HG03571 (cell line): ENCODE measurements around the gene PCK2.
A peak's percentile ranks its signal among the peaks of the same experiment; 100 is the strongest.

Experiments
- ATAC-seq: cut with Tn5 transposase; IDR thresholded peaks from one replicate; pipeline ENCODE4 v1.9.1; 2021; ENCODE audit not compliant: unreplicated experiment

Gene PCK2

DNA sequence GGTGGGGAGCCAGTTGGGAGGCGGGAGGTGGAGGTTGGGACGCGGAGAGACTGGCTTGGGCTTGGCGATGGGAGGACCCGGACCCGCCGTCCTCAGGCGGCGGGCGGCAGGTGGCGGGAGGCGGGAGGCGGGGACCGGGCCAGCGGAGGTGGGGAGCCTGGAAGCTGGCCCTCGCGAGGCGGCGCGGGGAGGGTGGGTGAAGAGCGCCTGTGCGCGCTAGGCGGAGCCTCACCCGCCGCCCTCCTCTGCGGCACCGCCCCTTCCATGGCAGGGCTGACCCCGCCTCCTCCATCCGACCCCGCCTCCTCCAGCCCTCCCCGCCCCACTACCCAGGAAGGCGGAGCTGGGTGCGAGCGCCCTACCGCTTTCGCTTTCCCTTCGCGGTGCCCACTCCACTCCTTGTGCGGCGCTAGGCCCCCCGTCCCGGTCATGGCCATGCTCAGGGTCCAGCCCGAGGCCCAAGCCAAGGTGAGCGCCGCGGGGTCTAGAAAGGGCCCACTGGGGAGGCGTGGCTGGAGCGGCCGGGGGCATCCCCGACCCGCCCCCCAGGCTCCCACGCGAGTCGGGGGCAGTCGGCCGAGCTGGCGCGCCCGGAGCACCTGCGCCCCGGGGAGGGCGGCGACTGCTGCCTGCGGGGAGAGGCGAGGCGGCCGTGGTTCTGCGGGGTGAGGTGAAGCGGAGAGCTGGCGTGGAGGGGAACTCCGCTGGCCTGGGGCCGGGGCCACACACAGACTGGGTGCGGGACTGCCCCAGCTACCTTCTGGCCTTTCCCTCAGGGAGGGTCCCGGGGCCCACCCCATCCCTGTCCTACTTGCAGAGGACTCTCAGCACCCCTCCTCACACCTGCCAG lies 41.9 kb downstream of the PCK2 start, which contains the start of gene PSME1:
Gene PSME1 (plus strand): TSS at position 361 of the 850 bp plus-strand sequence. CDS start 69 bp downstream, at position 430.
- ATAC-seq, result peak; percentile 83

DNA sequence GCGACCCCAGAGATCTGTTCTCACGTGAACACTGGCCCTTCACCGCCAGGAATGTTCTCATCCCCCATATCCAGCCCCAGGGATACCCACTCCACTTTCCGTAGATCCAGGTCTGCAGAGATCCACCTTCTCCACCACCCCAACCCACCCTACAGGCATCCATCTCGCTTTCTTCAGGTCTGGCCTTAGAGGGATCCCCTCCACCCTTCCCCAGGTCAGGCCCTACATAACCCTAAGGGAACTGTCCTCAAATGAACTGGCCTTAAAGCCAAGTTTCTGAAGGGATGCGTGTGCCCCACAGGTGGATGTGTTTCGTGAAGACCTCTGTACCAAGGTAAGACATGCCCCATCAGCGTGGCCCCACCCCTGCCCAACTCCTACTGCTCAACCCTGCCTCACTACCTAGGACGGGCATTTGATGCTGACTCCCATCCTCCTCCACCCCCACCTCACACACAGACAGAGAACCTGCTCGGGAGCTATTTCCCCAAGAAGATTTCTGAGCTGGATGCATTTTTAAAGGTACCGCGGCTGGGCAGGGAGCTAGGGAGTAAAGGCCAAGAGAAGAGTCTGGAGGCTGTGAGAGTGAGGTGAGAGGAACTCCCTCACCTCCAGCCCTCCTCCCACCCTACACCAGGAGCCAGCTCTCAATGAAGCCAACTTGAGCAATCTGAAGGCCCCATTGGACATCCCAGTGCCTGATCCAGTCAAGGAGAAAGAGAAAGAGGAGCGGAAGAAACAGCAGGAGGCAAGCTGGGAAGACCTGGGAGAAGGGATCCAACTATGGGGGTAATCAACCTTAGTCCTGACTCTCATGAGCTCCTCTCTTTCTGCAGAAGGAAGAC lies 42.8 kb downstream of the PCK2 start:
- ATAC-seq, result no peak

DNA sequence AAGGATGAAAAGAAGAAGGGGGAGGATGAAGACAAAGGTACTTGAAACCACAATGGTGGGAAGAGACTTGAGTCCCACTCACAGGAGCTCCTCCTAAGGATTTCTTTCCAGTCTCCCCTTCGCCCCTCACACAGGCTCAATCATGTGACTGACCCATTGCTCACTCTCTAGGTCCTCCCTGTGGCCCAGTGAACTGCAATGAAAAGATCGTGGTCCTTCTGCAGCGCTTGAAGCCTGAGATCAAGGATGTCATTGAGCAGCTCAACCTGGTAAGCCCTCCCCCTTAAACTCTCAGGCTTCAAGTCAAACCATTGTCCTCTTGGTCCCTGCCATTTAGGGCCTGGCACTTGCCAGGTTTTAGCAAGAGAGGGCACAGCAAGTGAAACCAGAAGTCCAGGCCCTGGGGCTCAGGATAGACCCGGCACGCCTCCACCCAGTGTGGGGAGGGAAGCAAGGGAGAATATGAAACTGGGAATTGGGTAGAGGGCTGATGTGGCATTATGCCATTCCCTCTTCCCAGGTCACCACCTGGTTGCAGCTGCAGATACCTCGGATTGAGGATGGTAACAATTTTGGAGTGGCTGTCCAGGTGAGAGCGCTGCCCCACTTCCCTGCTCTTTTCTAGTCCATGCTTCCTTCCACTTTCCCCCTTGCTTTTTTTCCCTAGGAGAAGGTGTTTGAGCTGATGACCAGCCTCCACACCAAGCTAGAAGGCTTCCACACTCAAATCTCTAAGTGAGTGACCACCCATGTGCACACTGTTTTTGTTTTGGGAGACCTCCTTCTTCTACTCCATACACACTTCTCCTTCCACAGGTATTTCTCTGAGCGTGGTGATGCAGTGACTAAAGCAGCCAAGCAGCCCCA lies 43.7 kb downstream of the PCK2 start:
- no peak for ATAC-seq

DNA sequence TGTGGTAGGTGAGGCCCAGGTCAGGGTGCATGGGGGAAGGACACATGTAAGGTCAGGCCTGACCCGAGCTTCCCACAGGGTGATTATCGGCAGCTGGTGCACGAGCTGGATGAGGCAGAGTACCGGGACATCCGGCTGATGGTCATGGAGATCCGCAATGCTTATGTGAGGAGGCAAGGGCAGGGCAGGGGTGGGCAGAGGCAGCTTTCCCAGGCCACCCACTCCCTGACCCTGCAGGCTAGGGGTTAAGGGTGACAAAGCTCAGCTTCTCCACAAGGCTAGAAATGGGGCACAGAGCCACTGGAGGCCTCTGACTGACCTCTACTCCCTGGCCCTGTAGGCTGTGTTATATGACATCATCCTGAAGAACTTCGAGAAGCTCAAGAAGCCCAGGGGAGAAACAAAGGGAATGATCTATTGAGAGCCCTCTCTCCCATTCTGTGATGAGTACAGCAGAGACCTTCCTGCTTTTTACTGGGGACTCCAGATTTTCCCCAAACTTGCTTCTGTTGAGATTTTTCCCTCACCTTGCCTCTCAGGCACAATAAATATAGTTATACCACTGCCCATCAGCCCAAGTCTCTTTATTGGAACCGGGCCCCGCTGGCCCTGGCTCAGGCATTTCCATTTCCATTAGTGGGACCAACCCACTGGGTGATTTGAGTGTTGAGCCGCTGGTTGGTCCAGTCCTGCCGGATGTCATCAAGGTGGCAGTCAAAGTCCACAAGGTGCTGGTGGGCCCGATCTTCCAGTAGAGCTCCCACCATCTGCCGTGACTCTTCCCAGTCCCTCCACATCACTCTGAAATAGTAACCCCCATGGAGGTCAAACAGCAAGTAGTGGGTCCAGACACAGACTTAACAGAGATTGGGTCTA lies 44.5 kb downstream of the PCK2 start:
- no peak for ATAC-seq

DNA sequence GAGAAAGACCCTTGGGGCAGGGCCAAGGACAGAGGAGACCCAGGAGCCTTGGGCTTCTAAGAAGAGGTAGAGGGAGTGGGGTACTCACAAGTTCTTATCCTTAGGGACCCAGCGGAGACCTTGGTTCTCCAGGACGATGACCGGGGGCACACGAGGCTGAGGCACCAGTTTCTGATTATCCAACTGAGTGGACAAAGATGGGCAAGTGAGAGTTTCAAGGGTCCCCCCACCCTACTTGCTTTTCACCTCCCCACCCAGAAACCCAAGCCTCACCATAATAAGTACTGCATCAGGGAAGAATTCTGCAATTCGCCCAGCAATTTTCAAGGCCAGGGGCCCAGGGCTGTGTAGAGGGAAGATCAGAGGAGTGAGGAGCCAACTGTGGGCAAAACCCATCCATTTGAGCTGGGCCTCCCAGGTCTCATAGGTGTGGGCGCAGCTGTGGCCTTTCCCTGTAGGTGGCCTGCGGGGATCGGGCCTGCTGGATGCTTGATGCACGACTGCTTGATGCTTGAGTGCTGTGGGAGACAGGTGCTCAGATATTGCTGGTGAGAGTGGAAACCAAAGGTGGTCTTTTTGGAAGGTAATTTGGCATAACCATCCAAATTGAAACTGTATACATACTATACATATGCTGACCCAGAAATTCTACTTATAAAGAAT lies 45.3 kb downstream of the PCK2 start:
- ATAC-seq, result no peak

DNA sequence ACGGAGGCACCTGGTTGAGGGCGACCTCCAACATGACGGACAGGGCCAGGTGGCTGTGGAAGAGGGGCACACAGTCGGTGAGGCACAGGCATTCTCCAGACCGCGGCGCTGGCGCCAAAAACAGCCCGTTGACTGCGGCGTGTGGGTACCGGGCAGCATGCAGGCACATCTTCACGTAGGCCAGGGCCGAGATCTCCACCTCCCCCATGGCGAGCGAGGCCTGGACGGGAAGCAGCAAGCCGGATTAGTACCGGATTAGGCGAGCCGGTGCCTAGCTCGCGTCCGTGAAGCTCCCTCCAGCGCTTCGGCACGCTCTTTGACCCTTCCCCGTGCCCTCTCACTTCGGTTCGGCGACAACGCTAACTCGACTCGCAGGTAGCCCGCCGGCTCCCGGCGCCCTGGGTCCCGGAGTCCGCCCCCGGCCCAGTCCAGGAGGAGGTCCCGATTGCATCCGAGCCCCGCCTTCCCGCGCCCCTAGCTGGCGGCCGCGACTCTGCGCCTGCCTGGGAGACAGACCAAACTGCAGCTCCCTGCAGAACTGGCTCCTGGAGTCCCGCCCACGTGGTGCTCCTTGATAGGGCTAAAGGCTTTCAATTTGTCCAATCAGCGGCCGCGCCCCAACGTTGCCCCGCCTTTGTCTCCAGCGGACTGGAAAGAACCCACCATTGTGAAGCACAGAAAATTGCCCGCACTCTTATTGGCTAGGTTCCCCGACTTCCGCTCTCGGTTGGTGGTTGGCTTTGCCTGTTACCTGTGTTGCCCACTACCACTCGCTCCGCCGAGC lies 47.2 kb downstream of the PCK2 start, which contains the start of gene EMC9:
Gene EMC9 (minus strand): TSS at position 495 of the 784 bp plus-strand sequence. CDS start 287 bp downstream, at position 208.
- peak; percentile 80 for ATAC-seq

DNA sequence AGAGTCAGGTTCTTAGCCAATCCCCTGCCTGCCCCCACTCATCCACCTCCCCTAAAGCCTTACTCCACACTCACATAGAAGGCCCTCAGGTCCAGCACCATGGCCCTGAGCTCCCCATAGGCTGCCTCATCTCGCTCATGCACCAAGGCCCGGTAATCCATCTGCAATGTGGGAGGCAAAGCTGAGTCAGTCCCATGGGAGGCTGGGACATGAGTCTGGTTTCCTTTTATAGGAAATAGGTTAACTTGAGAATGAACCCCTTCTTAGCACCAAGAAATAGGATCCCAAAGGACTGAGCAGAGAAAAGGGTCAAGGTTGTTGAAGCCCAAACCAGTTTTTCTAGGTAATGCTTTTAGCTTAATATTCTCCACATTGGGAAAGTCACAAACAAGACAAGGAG lies 49.4 kb downstream of the PCK2 start:
- ATAC-seq, result no peak

DNA sequence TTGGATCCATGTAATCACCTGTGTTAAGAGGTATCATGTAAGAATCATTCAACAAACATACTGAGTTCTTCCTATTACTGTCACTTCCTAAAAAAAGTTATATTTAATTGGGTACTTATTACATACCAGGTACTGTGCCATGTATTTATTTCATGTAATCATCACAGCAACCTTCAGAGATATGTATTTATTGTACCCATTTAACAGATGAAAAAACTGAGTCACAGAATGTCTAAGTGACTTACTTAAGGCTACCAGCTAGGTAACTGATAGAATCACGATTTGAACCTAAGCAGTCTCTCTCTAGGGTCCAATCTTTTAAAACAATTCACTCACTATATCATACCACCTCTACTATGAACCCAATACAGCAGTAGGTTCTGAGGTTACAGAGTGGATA lies 50.3 kb downstream of the PCK2 start:
- no peak for ATAC-seq

DNA sequence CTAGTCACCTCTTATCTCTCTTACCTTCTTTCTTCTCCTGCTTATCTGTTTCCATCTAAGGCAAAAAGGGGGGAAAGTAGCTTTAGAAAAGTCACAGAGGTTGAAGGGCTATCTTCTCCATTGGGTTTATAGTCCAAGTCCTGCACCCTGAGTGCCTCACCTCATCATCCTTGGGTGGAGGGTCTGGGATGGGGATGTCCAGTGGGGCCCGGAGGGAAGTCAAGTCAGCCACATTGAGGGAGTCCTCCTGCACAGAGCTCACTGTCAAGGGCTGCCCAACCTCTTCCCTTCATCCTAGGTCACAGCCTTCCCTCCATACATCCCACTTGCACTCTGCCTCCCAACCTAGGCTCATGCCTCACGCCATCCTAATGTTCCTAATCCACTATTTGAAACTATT lies 51.1 kb downstream of the PCK2 start:
- no peak for ATAC-seq

DNA sequence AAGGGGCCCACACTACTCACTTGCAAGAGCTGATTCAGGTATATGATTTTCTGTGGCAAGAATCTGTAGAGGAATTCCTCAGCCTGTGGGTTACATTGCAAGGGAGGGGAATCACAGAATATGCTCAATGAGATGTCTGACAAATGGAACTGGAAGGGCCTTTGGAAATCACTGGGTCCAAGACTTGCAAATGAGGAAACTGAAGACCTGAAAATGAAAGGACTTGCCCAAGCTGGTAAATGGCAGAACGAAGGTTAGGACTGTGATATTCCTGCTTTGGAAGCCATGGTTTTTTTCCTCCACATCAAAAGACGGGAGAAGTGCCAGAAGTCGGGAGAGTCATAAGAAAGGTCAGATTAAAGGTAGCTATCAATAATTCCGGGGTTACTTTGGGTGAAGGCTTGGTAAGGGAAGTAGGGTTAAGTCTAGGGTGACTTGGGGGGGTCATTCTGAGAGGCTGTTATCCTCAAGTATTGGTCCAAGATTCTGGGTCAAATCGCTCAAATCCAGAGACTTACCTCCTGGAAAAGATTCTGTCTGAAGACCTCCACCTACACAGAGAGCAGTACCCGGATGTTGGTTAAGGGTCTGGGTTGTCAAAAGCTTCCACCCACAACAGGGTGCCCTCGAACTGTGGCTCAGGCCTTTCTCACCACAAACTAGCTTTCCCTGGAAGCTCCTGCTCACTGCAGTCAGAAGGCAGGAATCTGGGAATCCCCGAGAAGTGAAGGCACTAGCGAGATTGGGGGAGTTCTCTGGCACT lies 51.8 kb downstream of the PCK2 start:
- no peak for ATAC-seq

DNA sequence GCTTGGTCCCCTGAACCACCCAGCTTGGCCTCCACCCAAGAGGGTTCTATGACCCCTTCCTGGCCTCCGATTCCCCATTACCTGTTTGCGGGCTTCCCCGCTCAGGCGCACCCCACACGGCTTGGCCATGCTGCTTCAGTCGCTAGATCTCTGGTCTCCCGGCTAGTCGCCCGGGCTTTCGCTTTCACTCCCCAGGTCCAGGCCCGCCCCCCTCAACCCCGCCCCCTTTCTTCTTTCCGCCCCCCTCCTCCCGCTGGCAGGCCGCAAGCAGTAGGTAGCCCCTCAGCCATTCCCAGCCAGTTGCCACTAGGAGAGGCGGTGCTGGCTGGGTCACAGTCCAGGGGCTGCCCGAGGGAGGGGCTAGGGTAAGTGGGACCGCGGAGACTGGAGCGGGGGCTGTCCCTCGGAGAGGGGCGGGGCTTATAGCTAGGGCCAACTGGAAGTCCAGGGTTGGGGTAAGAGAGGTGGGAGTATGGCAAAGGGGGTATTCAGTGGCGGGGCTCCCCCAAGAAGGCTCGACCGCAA lies 52.4 kb downstream of the PCK2 start, which contains the start of gene PSME2:
Gene PSME2 (minus strand): TSS at position 158 of the 525 bp plus-strand sequence. CDS start 29 bp downstream, at position 129.
- ATAC-seq, result peak; percentile 47

DNA sequence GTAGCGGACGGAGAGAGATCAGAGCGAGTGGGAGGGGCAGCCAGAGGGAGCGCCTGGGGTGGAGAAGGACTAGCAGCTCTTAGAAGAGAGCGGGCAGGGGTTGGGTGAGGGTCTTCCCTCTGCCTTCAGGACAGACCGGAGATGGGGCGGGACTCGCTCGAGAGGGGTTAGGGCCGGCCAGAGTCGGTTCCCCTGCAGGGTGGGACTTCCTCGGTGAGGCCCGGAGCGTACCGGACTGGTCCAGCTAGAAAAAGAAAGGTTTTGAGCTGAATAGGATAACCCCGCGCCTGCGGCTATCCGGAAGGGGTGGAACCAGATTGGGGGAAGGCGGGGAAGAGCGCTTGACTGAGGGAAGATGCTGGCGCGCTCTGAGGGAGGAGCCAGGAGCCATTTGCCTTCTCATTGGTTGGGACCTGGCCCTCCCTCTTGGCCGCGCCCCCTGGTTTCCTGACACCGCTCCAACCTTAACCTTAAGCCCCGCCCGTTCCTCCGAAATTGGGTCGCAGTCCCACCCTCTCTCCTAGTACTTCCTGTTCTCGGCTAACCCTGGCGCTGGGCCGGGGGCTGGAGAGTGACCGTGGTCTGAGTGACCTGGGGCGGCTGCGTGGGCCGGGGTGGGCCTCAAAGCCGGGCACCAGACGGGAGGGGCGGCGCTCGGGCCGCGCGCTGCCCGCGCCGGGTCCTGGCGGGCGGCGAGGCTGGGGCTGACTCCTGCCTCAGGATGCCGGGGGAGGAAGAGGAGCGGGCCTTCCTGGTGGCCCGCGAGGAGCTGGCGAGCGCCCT lies 53.1 kb downstream of the PCK2 start, which contains the start of gene RNF31:
Gene RNF31 (plus strand): TSS at position 521 of the 783 bp plus-strand sequence. CDS start 201 bp downstream, at position 722.
- ATAC-seq, result peak; percentile 80

DNA sequence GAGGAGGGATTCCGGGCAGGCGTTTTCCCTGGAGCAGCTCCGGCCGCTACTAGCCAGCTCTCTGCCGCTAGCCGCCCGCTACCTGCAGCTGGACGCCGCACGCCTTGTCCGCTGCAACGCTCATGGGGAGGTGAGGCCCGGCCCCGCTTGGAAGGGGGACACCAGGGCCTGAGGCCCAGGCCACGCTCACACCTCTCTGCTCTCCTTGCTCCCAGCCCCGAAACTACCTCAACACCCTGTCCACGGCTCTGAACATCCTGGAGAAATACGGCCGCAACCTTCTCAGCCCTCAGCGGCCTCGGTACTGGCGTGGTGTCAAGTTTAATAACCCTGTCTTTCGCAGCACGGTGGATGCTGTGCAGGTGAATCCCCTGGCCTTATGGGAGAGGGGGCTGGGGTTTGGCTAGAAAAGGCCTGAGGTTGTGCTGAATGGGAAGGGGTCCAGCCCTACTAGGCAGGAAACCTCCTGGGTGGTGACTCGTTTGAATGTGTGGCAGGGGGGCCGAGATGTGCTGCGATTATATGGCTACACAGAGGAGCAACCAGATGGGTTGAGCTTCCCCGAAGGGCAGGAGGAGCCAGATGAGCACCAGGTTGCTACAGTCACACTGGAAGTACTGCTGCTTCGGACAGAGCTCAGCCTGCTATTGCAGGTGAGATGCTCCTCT lies 53.8 kb downstream of the PCK2 start:
- no peak for ATAC-seq

DNA sequence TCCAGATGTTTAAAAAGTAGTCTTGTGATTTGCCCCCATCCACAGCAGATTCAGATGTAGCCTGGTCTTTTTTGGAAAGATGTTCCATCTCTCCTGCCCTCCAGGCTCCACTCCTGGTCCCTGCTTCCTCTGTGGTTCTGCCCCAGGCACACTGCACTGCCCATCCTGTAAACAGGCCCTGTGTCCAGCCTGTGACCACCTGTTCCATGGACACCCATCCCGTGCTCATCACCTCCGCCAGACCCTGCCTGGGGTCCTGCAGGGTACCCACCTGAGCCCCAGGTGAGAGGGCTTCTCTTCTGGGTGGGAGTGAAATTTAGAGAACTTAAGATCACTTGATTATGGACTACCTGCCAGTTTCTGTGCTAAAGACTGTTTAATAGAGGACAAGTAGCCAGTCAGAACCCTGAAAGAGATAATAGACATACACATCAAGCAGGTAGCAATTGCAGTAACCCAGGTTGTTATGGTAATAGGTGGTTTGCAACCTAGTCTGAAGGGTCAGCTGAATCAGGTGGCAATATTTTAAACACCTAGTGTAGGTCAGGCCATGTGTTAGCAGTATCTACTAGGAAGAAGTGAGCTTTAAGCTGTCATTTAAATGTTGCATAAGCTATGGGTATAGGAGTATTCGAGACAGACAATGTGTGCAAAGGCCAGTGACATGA lies 55.3 kb downstream of the PCK2 start:
- ATAC-seq, result no peak

DNA sequence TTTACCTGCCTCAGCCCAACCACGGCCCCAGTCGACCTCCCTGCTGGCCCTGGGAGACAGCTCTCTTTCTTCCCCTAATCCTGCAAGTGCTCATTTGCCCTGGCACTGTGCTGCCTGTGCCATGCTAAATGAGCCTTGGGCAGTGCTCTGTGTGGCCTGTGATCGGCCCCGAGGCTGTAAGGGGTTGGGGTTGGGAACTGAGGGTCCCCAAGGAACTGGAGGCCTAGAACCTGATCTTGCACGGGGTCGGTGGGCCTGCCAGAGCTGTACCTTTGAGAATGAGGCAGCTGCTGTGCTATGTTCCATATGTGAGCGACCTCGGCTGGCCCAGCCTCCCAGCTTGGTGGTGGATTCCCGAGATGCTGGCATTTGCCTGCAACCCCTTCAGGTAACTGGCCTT lies 56.0 kb downstream of the PCK2 start:
- ATAC-seq, result no peak
